ENCODE results near the gene MED17.

MED17 gene

DNA sequence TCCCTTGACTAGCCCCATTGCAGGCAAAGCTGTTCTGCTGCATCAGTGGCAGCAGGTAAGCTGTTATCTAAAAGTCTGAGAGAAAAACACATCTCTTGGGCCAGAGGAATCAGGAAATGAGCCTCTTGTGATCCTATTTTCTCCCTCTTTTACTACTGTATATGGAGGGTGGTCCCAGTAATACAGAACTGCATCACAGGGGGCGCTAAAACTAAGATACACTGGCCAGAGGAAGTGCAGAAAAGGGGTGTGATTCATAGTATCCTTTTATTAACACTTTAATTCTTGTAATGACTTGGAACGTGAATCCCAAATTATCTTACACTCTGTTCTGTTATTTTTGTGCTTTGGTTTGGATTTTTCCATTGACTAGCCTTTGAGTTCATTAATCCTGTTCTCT is 8.8 kb upstream of the MED17 start:
- Histone ChIP-seq H4K20me1 (ENCODE audit: low read depth, low read length) (no peaks in the 10 kb centered on the region), H3K27ac (ENCODE audit: low read depth, low read length) (no peak overlapping the region), H3K27me3 (ENCODE audit: low read length) (no peaks in the 10 kb centered on the region), H3K4me3 (ENCODE audit: insufficient read depth, low read length, poor library complexity, severe bottlenecking) (no peak overlapping the region), H2AFZ (ENCODE audit: low read depth, low read length, severe bottlenecking) (no peak overlapping the region), H3K79me2 (ENCODE audit: insufficient read depth, low read length) (no peaks in the 10 kb centered on the region), H3K9ac (ENCODE audit: low read length) (no peak overlapping the region), H3K9me3 (ENCODE audit: insufficient read depth, low read length) (peaks cover 11% of the 10 kb centered on the region; the same call in 1 of the 2 replicates), H3K36me3 (ENCODE audit: low read length) (no peaks in the 10 kb centered on the region), H3K9me2 (replicated peaks; ENCODE audit: insufficient read depth, low read length) (no peaks in the 10 kb centered on the region), H3F3A (ENCODE audit: insufficient read depth) (no peaks in the 10 kb centered on the region), H3K4me2 (ENCODE audit: low read depth, low read length, poor library complexity, severe bottlenecking) (no peak overlapping the region)
- TF ChIP-seq, protein P1, sequence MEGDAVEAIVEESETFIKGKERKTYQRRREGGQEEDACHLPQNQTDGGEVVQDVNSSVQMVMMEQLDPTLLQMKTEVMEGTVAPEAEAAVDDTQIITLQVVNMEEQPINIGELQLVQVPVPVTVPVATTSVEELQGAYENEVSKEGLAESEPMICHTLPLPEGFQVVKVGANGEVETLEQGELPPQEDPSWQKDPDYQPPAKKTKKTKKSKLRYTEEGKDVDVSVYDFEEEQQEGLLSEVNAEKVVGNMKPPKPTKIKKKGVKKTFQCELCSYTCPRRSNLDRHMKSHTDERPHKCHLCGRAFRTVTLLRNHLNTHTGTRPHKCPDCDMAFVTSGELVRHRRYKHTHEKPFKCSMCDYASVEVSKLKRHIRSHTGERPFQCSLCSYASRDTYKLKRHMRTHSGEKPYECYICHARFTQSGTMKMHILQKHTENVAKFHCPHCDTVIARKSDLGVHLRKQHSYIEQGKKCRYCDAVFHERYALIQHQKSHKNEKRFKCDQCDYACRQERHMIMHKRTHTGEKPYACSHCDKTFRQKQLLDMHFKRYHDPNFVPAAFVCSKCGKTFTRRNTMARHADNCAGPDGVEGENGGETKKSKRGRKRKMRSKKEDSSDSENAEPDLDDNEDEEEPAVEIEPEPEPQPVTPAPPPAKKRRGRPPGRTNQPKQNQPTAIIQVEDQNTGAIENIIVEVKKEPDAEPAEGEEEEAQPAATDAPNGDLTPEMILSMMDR (IDR thresholded peaks at IDR 0.05; ENCODE audit: insufficient read depth, low read length, poor library complexity, severe bottlenecking): no peak
- TF ChIP-seq EZH2phosphoT487 (conservative IDR thresholded peaks at IDR 0.05; ENCODE audit: low read length): no peak

DNA sequence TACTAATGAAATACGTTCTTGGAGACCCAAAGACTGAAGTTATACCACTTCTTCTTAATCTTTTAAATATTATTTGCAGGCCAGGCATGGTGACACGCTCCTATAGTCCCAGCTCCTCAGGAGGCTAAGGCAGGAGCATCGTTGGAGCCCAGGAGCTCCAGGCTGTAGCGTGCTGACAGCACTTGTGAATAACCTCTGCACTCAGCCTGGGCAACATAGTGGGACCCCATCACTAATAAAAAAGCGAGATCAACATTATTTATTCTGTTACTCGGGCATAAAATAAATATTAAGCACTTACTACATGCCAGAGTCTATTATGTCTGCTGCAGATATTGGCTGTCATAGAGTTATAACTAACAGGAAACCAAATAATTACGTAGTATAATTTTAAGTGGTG is 720 bp upstream of the MED17 start:
- no peaks in the 10 kb centered on the region for H3K9me3 ChIP-seq (ENCODE audit: insufficient read depth, low read length)
- H3K79me2 ChIP-seq (ENCODE audit: insufficient read depth, low read length): peaks cover 42% of the 10 kb centered on the region
- no peaks in the 10 kb centered on the region for H3K9me2 ChIP-seq (replicated peaks; ENCODE audit: insufficient read depth, low read length)
- H2AFZ ChIP-seq (ENCODE audit: low read depth, low read length, severe bottlenecking): peak overlapping the region; percentile 88
- peak overlapping the region; percentile 73 for H3K4me2 ChIP-seq (ENCODE audit: low read depth, low read length, poor library complexity, severe bottlenecking)
- H3F3A ChIP-seq (ENCODE audit: insufficient read depth): peaks cover 6% of the 10 kb centered on the region; the same call in 1 of the 2 replicates
- H3K27ac ChIP-seq (ENCODE audit: low read depth, low read length): no peak overlapping the region
- peak overlapping the region; percentile 59 for H3K4me3 ChIP-seq (ENCODE audit: insufficient read depth, low read length, poor library complexity, severe bottlenecking)
- peak overlapping the region; percentile 97 for H3K9ac ChIP-seq (ENCODE audit: low read length)
- H3K36me3 ChIP-seq (ENCODE audit: low read length): peaks cover 11% of the 10 kb centered on the region; the same call in 1 of the 2 replicates
- TF ChIP-seq, protein P1 (IDR thresholded peaks at IDR 0.05; ENCODE audit: insufficient read depth, low read length, poor library complexity, severe bottlenecking): no peak
- TF ChIP-seq EZH2phosphoT487 (conservative IDR thresholded peaks at IDR 0.05; ENCODE audit: low read length): no peak
- no peaks in the 10 kb centered on the region for H3K27me3 ChIP-seq (ENCODE audit: low read length)
- H4K20me1 ChIP-seq (ENCODE audit: low read depth, low read length): peaks cover 23% of the 10 kb centered on the region

DNA sequence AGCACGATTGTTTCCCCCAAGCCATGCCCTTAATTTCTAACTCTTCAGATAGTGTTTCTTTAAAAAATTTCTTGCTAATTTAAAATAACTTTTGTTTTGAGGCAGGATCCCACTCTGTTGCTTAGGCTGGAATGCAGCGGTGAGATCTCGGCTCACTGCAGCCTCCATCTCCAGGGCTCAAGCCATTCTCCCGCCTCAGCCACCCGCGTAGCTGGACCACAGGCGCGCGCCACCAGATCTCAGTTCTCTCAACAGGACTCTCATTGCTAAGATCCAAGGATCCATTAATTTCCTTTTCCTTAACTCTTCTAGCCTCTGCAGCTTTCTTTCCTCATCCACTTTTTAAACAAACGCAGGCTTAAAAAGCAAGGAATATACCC is 327 bp upstream of the MED17 start:
- H3K27ac ChIP-seq (ENCODE audit: low read depth, low read length): peak overlapping the region; percentile 49
- no peaks in the 10 kb centered on the region for H3K27me3 ChIP-seq (ENCODE audit: low read length)
- no peaks in the 10 kb centered on the region for H3K9me3 ChIP-seq (ENCODE audit: insufficient read depth, low read length)
- H3K9ac ChIP-seq (ENCODE audit: low read length): peak overlapping the region; percentile 97
- peaks cover 23% of the 10 kb centered on the region for H4K20me1 ChIP-seq (ENCODE audit: low read depth, low read length)
- peaks cover 46% of the 10 kb centered on the region for H3K79me2 ChIP-seq (ENCODE audit: insufficient read depth, low read length)
- peaks cover 12% of the 10 kb centered on the region; the same call in 1 of the 2 replicates for H3K36me3 ChIP-seq (ENCODE audit: low read length)
- H2AFZ ChIP-seq (ENCODE audit: low read depth, low read length, severe bottlenecking): peak overlapping the region; percentile 88
- TF ChIP-seq, protein P1 (IDR thresholded peaks at IDR 0.05; ENCODE audit: insufficient read depth, low read length, poor library complexity, severe bottlenecking): no peak
- no peak for TF ChIP-seq EZH2phosphoT487 (conservative IDR thresholded peaks at IDR 0.05; ENCODE audit: low read length)
- peak overlapping the region; percentile 59 for H3K4me3 ChIP-seq (ENCODE audit: insufficient read depth, low read length, poor library complexity, severe bottlenecking)
- H3F3A ChIP-seq (ENCODE audit: insufficient read depth): peaks cover 6% of the 10 kb centered on the region; the same call in 1 of the 2 replicates
- no peaks in the 10 kb centered on the region for H3K9me2 ChIP-seq (replicated peaks; ENCODE audit: insufficient read depth, low read length)
- peak overlapping the region; percentile 73 for H3K4me2 ChIP-seq (ENCODE audit: low read depth, low read length, poor library complexity, severe bottlenecking)

Data from SU-DHL-6 (cell line).